AG09309 (cell line): ENCODE measurements around the gene H2AZ2.
"Not testable (repeated sequence)": the region's sequence is repeated elsewhere in the genome, so short reads cannot be mapped to it uniquely, and the experiment has no call there.

Experiments used
- DNase-seq: peaks from one replicate; pipeline ENCODE4 v3.0.0-alpha.2; 2010; ENCODE audit warnings: low read depth
- H3K4me3 ChIP-seq: 2 replicates; pipeline ENCODE4 v1.5.1; 2011; ENCODE audit warnings: mild to moderate bottlenecking, low read depth, low read length, moderate library complexity; ENCODE audit not compliant: control insufficient read depth
- CTCF ChIP-seq: IDR thresholded peaks from 2 replicates; pipeline ENCODE4 v1.5.1; 2011; ENCODE audit warnings: mild to moderate bottlenecking, low read depth, low read length, inconsistent platforms; ENCODE audit not compliant: insufficient read depth, control insufficient read depth; ENCODE audit errors: missing control alignments

H2AZ2 gene

GRCh38 chr7:44794331-44794730 lies 53.6 kb downstream of the H2AZ2 start:
- no peak for DNase-seq
- no peak for TF ChIP-seq CTCF
- H3K4me3 ChIP-seq: no peak overlapping the region

- TF ChIP-seq CTCF: no peak
- no peak overlapping the region for H3K4me3 ChIP-seq
- no peak for DNase-seq
Measured at GRCh38 chr7:44793919-44794318, 54.0 kb downstream of the H2AZ2 start.

- H3K4me3 ChIP-seq: no peak overlapping the region
- TF ChIP-seq CTCF: peak; percentile 46
- no peak for DNase-seq
Measured at GRCh38 chr7:44791278-44792219, 56.3 kb downstream of the H2AZ2 start.

- DNase-seq: no peak
- TF ChIP-seq CTCF: no peak
- H3K4me3 ChIP-seq: no peak overlapping the region
Measured at GRCh38 chr7:44789990-44790389, 57.9 kb downstream of the H2AZ2 start.

GRCh38 chr7:44787762-44788161 lies 60.1 kb downstream of the H2AZ2 start:
- DNase-seq: no peak
- TF ChIP-seq CTCF: no peak

GRCh38 chr7:44787041-44787440 lies 60.8 kb downstream of the H2AZ2 start:
- H3K4me3 ChIP-seq: no peak overlapping the region
- no peak for TF ChIP-seq CTCF
- no peak for DNase-seq

More at GRCh38 chr7:44787762-44788161, 60.1 kb downstream of the H2AZ2 start:
- H3K4me3 ChIP-seq: no peak overlapping the region

- H3K4me3 ChIP-seq: not testable (repeated sequence)
Measured at GRCh38 chr7:44785218-44785617, 62.7 kb downstream of the H2AZ2 start.

More at GRCh38 chr7:44785218-44785617, 62.7 kb downstream of the H2AZ2 start:
- not testable (repeated sequence) for DNase-seq
